ENCODE results near the gene ARFGEF3. TPM values are rescaled to one million over a fixed set of nuclear protein-coding genes. Genes with fewer than 3 reads are reported as not detected.

Gene ARFGEF3
- total and polyA plus RNA-seq, 10 of the 15 experiments (the other 5 are each of a cell fraction or from before 2014, with no cell fraction given), result under 0.01 to 0.08 (median 0.02) TPM; not detected in 1

DNA sequence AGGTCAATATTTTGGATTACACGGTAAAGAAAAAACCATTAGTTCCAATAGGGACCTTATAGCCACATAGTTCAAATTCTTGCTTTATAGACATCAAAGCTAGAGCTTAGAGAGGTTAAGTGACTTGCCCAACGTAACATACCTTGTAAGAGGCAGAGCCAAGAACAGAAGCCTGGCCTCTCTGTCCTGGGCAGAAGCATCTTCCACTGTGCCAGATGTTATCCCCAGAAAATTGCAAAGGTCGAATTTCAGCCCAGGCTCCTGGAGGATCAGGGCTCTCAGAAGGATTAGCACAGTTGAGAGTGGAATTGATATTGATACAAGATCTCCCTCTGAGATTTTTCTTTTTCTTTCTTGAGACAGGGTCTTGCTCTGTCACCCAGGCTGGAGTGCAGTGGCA, 222.0 kb downstream of the ARFGEF3 start:
- 2% methylated on average over 3 of the region's 3 CpGs for WGBS (ENCODE audit: insufficient coverage, insufficient replicate concordance, low lambda C conversion rate, missing lambda C conversion rate)
- ATAC-seq (no peak), FAIRE-seq (no peak), DNase-seq (ENCODE audit: low read depth, low spot score) (no peak)
- Histone ChIP-seq H3K27ac (ENCODE audit: control insufficient read depth, insufficient read depth) (no peak overlapping the region), H3K4me1 (ENCODE audit: control insufficient read depth, insufficient read depth, low read length) (no peaks in the 10 kb centered on the region), H3K4me2 (ENCODE audit: control insufficient read depth, insufficient read depth) (no peak overlapping the region), H3K79me2 (ENCODE audit: control insufficient read depth, insufficient read depth, low read length) (no peaks in the 10 kb centered on the region), H3K9me3 (replicated peaks; ENCODE audit: control insufficient read depth, insufficient read depth, low read length) (no peaks in the 10 kb centered on the region), H3K9ac (ENCODE audit: control insufficient read depth, insufficient read depth, low read length) (no peak overlapping the region), H3K4me3 (no peak overlapping the region), H3K36me3 (ENCODE audit: control insufficient read depth in 2 of 2, insufficient read depth in 2 of 2, low read length in 1 of 2) (no peaks in the 10 kb centered on the region), H2AFZ (ENCODE audit: control insufficient read depth, low read depth, low read length) (no peak overlapping the region), H3K27me3 (replicated peaks in 1 of 2; ENCODE audit: control insufficient read depth in 2 of 2, insufficient read depth in 2 of 2, low read length in 1 of 2) (peaks cover 0 to 2% of the 10 kb centered on the region in 2 experiments; a peak in 1 of 4 replicates), H4K20me1 (ENCODE audit: control insufficient read depth, insufficient read depth) (no peaks in the 10 kb centered on the region)
- in situ Hi-C loops (cut with MboI) (no loop called here), intact Hi-C loops (cut with micrococcal nuclease; ENCODE audit: unreplicated experiment) (no loop called here)
- ChIA-PET CTCF (no interaction called here), RAD21 (ENCODE audit: unreplicated experiment) (no interaction called here), SMC1A (ENCODE audit: uncharacterized antibody, unreplicated experiment) (no interaction called here), POLR2A (no interaction called here)
- no TSS peak for BruUV-seq (replicated peaks)
- TF ChIP-seq FOXK2 (IDR thresholded peaks at IDR 0.05) (no peak), POLR2AphosphoS2 (IDR thresholded peaks at IDR 0.05; ENCODE audit: low read depth, low read length) (no peak), ESRRA (IDR thresholded peaks at IDR 0.05; ENCODE audit: low read length) (no peak), GATAD2B (conservative IDR thresholded peaks at IDR 0.05; ENCODE audit: low read depth) (no peak), SMARCA5 (IDR thresholded peaks at IDR 0.05) (no peak), RBBP5 (conservative IDR thresholded peaks at IDR 0.05) (no peak), SRF (IDR thresholded peaks at IDR 0.05; ENCODE audit: low read depth in 2 of 2, low read length in 2 of 2) (no peak), BHLHE40 (IDR thresholded peaks at IDR 0.05; ENCODE audit: borderline replicate concordance in 1 of 2, low read depth in 2 of 2, low read length in 1 of 2) (no peak), CHD4 (IDR thresholded peaks at IDR 0.05) (no peak), SMAD5 (IDR thresholded peaks at IDR 0.05; ENCODE audit: low read depth) (no peak), WRNIP1 (IDR thresholded peaks at IDR 0.05; ENCODE audit: borderline replicate concordance, low read depth, low read length) (no peak)
- TF ChIP-seq, protein P1, sequence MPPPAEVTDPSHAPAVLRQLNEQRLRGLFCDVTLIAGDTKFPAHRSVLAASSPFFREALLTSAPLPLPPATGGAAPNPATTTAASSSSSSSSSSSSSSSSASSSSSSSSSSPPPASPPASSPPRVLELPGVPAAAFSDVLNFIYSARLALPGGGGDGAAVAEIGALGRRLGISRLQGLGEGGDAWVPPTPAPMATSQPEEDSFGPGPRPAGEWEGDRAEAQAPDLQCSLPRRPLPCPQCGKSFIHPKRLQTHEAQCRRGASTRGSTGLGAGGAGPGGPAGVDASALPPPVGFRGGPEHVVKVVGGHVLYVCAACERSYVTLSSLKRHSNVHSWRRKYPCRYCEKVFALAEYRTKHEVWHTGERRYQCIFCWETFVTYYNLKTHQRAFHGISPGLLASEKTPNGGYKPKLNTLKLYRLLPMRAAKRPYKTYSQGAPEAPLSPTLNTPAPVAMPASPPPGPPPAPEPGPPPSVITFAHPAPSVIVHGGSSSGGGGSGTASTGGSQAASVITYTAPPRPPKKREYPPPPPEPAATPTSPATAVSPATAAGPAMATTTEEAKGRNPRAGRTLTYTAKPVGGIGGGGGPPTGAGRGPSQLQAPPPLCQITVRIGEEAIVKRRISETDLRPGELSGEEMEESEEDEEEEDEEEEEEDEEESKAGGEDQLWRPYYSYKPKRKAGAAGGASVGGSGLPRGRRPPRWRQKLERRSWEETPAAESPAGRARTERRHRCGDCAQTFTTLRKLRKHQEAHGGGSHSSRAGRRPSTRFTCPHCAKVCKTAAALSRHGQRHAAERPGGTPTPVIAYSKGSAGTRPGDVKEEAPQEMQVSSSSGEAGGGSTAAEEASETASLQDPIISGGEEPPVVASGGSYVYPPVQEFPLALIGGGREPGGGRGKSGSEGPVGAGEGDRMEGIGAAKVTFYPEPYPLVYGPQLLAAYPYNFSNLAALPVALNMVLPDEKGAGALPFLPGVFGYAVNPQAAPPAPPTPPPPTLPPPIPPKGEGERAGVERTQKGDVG (CRISPR knock-in tag; IDR thresholded peaks at IDR 0.05), result no peak

Measured in GM12878 (cell line).